ENCODE measurements around the gene GNB3. TPM values are rescaled to one million over a fixed set of nuclear protein-coding genes. Genes with fewer than 3 reads are reported as not detected.

Gene GNB3
- total RNA-seq, 1 experiment from 2014 or later: 8.7 TPM

DNA sequence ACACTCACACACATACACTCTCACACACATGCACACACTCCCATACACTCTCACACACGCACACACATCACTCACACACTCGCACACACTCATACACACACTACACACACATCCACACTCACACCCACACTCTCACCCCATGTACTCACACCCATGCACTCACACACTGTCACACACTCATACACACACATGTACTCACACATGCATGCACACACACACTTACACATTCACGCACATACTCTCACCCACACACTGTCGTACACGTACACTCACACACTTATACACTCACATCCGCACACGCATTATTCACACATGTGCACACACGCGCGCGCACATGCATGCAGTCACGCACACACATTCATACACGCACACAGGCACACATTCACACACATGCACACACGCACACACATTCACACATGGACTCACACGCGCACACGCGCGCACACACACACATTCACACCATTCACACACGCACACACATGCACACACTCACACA lies 23.0 kb upstream of the GNB3 start:
- intact Hi-C loops (cut with micrococcal nuclease): no loop called here
- Histone ChIP-seq H3K4me3 (replicated peaks in 1 of 2; ENCODE audit: low read depth in 1 of 2, low read length in 2 of 2) (no peak overlapping the region), H3K27ac (ENCODE audit: low read depth, low read length) (no peak overlapping the region), H3K4me2 (ENCODE audit: low read length) (no peak overlapping the region), H4K20me1 (ENCODE audit: insufficient read depth) (no peaks in the 10 kb centered on the region), H3K9me2 (ENCODE audit: insufficient read depth) (no peaks in the 10 kb centered on the region), H3K4me1 (ENCODE audit: control insufficient read depth in 1 of 2, insufficient read depth in 2 of 2, low read length in 2 of 2) (peaks cover 13 to 20% of the 10 kb centered on the region in 2 experiments), H3K27me3 (ENCODE audit: insufficient read depth, low read length) (peaks cover 6% of the 10 kb centered on the region; the same call in 1 of the 2 replicates), H2AFZ (ENCODE audit: low read depth, low read length, poor library complexity, severe bottlenecking) (no peak overlapping the region), H3K36me3 (ENCODE audit: control insufficient read depth in 1 of 2, insufficient read depth in 2 of 2, low read length in 2 of 2) (no peaks in the 10 kb centered on the region), H3K9me3 (ENCODE audit: control insufficient read depth in 1 of 2, insufficient read depth in 1 of 2, low read depth in 1 of 2, low read length in 2 of 2) (no peaks in the 10 kb centered on the region), H3K9ac (ENCODE audit: low read length) (no peak overlapping the region), H3K79me2 (ENCODE audit: insufficient read depth, low read length) (no peaks in the 10 kb centered on the region)
- TF ChIP-seq ELF1 (IDR thresholded peaks at IDR 0.05; ENCODE audit: borderline replicate concordance, low read depth) (no peak), SRF (IDR thresholded peaks at IDR 0.05; ENCODE audit: low read depth) (no peak), TCF7L2 (IDR thresholded peaks at IDR 0.05; ENCODE audit: borderline replicate concordance, extremely low read depth, insufficient read depth, insufficient read length) (no peak), SP1 (IDR thresholded peaks at IDR 0.05; ENCODE audit: low read depth) (no peak), EZH2 (IDR thresholded peaks at IDR 0.05) (no peak), RAD21 (IDR thresholded peaks at IDR 0.05; ENCODE audit: low read depth) (no peak), POLR2AphosphoS5 (IDR thresholded peaks at IDR 0.05; ENCODE audit: low read depth, low read length) (no peak), EZH2phosphoT487 (IDR thresholded peaks at IDR 0.05; ENCODE audit: borderline replicate concordance) (no peak), ZNF274 (IDR thresholded peaks at IDR 0.05; ENCODE audit: low read depth, low read length) (no peak), JUND (IDR thresholded peaks at IDR 0.05) (no peak), POLR2A (IDR thresholded peaks at IDR 0.05; ENCODE audit: borderline replicate concordance, extremely low read depth, insufficient read depth, insufficient read length) (no peak), YY1 (IDR thresholded peaks at IDR 0.05; ENCODE audit: extremely low read depth, insufficient replicate concordance, low read depth, low read length) (no peak), CEBPB (IDR thresholded peaks at IDR 0.05; ENCODE audit: low read depth) (no peak), FOSL1 (IDR thresholded peaks at IDR 0.05; ENCODE audit: low read depth) (no peak)
- TF ChIP-seq, protein P1, sequence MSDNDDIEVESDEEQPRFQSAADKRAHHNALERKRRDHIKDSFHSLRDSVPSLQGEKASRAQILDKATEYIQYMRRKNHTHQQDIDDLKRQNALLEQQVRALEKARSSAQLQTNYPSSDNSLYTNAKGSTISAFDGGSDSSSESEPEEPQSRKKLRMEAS (IDR thresholded peaks at IDR 0.05): no peak
- TF ChIP-seq, protein P2, sequence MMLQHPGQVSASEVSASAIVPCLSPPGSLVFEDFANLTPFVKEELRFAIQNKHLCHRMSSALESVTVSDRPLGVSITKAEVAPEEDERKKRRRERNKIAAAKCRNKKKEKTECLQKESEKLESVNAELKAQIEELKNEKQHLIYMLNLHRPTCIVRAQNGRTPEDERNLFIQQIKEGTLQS (IDR thresholded peaks at IDR 0.05): no peak
- TF ChIP-seq, protein P3, sequence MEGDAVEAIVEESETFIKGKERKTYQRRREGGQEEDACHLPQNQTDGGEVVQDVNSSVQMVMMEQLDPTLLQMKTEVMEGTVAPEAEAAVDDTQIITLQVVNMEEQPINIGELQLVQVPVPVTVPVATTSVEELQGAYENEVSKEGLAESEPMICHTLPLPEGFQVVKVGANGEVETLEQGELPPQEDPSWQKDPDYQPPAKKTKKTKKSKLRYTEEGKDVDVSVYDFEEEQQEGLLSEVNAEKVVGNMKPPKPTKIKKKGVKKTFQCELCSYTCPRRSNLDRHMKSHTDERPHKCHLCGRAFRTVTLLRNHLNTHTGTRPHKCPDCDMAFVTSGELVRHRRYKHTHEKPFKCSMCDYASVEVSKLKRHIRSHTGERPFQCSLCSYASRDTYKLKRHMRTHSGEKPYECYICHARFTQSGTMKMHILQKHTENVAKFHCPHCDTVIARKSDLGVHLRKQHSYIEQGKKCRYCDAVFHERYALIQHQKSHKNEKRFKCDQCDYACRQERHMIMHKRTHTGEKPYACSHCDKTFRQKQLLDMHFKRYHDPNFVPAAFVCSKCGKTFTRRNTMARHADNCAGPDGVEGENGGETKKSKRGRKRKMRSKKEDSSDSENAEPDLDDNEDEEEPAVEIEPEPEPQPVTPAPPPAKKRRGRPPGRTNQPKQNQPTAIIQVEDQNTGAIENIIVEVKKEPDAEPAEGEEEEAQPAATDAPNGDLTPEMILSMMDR (IDR thresholded peaks at IDR 0.05 in 2 of 3, conservative IDR thresholded peaks at IDR 0.05 in 1 of 3; ENCODE audit: borderline replicate concordance in 1 of 3, insufficient read depth in 1 of 3, low read depth in 2 of 3, low read length in 2 of 3): no peak
- ChIA-PET RAD21 (ENCODE audit: low non-redundant PET in 1 of 2, low total read pairs in 2 of 2, uncharacterized antibody in 2 of 2, unreplicated experiment in 2 of 2) (no interaction called here), POLR2A (no interaction called here), CTCF (no interaction called here)
- BruUV-seq (replicated peaks): no TSS peak
- ATAC-seq (no peak), DNase-seq (ENCODE audit: low read depth, low spot score) (no peak)

All from HCT116 (cell line).